HG03354 (cell line): Measurements from ENCODE around the gene RIOK3.

ENCODE experiments used
- ATAC-seq: cut with Tn5 transposase; IDR thresholded peaks from one replicate; pipeline ENCODE4 v1.9.1; 2021; ENCODE audit warnings: mild to moderate bottlenecking; ENCODE audit not compliant: unreplicated experiment, poor library complexity, severe bottlenecking

Gene RIOK3, protein sequence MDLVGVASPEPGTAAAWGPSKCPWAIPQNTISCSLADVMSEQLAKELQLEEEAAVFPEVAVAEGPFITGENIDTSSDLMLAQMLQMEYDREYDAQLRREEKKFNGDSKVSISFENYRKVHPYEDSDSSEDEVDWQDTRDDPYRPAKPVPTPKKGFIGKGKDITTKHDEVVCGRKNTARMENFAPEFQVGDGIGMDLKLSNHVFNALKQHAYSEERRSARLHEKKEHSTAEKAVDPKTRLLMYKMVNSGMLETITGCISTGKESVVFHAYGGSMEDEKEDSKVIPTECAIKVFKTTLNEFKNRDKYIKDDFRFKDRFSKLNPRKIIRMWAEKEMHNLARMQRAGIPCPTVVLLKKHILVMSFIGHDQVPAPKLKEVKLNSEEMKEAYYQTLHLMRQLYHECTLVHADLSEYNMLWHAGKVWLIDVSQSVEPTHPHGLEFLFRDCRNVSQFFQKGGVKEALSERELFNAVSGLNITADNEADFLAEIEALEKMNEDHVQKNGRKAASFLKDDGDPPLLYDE

DNA sequence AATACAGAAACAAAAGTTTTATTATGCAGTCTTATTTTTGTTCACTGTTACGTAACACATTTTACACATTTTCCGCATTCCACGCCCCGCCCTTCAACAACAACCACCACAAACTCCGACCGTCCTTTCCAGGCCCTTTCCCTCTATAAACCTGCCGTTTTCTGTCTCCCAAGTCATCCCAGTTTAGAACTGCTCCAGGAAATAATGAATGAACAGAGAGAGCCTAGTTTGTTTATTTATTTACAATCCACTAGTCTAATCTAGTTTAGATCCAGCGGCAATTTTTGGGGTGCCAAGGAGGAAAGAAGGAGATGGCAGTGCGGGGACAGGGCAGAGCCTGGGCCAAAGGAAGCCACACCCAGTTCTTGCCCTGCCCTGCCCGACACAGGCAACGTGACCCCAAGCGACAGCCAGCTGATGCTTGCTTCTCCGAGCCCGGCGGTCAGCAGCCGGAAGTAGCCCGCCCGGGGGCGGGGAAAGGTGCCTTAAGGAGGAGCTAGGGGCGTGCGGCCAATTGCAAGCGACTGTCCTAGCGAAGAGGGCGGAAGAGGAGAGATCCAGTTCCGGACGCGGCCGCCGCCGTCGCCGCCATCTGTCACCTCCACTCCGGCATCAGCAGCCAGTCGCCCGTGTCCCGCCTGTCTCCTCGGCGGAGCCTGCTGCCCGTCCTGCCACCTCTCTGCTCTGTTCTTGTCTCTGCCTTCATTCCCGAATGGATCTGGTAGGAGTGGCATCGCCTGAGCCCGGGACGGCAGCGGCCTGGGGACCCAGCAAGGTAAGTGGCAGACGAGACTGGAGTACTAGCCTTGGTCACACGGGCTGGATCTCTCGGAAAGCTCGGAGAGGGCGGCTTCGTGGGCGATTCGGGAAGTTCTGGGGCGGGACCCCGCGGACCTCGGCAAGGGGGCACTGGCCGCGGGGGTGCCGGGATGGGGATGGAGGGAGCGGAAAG lies at the start of gene RIOK3:
TSS of gene RIOK3 (plus strand) at position 560 of the 952 bp plus-strand sequence. CDS start at position 713, 153 bp downstream.
- peak; percentile 97 for ATAC-seq

DNA sequence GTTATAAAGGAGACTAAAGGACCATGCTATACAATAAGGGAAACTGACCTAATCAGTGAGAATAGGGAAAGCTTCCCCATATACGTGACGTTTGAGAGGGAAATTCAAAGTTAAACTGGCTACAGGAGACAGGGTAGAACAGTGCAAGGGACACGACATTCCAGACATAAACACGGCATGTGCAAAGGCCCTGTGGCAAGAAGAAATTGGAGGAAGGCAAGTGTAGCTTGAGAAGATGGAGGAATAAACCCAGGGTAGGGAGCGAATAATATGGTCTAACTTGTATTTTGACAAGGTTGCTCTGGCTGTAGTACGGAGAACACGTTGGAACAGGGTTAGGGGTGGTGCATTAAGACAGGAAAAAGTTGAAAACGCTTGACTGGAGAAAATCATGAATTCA lies 49.8 kb upstream of the RIOK3 start:
- ATAC-seq: no peak

DNA sequence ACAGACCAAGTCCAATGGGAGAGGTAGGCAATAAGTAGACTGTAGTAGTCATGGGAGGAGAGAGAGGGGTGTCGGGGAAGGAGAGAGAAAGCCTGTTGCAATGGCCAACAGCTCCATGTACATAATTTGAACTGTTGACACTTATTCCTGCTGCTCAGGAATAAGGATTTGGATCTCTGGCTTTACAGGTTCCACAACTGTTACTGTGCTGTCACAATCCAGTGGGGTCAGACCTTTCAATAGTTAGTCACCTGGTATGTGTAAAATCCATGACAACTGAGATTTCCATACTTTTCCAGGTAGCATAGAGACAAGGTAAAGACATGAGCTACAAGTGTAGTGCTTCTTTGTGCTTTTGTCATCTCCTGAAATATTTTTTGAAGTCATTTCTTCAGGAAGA lies 47.5 kb upstream of the RIOK3 start:
- no peak for ATAC-seq

DNA sequence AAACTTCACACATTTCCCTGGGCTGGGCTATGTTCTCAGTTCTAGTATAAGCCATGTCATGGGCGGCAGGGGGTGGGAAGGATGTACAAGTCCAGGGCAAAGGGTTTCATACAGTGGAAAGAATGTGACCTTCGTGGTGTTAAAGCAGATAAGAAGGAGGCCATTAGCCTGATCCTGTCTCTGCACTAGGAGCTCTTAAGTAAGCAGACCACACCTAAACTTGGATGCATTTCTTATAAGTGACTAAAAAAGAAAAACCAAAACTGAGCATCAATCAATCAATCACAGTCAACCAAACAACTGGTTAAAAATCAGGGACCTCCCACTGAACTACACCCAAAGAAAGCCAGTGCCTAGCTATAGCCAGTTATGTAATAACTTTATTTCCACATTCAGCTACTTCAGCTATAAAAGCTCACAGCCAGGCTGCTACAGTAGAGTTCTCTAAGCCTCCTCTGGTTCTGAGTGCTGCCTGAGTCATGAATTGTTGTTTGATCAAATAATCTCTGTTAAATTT lies 46.8 kb upstream of the RIOK3 start:
- no peak for ATAC-seq

DNA sequence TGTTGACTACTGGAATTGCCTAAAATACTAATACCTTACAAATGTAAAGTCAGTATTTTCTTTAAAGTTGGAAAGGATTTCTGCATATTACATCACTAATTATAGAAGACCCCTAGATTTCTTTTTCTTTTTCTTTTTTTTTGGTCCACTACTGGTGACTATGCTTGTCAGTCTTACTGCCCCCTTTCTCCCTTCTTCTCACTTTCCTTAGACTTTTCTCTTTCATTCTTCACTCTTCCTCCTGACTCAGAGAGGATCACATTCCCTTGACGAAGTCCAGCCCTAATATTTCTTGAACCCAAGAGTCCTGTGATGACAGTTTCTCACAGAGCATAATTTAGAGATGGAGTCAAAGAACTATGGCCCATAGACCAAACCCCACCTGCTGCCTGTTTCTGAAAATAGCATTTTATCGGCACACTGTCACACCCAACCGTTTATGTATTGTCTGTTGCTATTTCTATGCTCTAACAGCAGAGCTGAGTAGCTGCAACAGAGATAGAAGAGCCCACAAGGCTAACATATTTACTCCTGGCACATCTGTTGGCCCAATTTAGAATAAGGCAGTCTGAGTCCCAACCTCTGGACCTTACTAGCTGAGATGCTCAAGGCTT lies 40.6 kb upstream of the RIOK3 start:
- ATAC-seq: no peak

DNA sequence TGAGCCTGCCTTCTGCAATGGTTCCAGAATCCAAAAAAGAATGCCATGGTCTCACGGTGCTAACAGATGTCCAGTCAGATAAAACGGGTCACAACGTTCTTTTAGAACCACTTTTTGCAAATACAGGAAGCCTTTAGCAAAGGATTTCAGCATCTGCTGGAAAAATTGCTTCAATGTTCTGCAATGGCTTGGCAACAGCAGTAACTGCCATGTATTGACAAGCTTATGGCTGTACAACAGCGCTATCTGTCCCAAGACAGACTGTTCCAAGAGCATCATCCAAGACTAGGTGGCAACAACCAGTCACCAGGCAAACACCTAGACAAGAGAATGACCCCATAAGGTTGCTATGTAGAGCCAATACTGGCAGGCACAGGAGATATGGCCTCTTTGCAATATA lies 37.6 kb upstream of the RIOK3 start:
- no peak for ATAC-seq

DNA sequence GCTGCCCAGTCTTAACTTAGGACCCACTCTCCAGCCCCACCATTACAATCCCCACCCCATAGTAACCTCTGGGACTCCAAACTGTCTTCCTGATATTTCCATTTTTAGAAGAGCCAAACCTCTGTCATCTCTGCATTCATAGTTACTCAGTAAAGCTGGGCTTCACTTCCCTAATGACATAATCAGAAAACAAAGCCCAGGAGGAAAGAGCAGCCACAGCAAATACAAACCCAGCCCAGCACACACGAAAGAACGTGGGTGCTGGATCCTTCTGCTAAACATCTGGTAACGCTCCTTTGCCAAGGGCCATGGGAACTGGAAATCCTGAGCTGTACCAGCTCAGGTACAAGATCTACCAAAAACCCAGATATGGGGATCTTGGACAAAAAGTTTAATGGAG lies 36.8 kb upstream of the RIOK3 start:
- ATAC-seq: no peak

DNA sequence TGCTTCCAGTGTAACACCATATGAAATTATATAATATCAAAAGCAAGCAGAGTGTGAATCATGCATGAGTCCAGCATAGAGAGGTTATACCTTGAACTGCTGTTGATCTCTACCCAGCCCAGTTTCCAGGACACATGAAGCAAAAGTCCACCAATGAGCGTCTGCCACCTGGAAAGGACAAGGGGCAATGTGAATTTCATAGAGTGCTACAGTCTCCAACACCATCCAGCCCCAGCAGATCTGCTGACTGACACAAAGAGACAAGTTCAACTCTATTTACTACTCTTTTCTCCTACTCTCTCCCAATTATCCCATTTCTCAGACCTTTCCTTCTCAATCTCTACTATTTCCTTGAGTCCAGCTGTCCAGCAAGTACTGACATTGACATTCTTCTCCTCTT lies 31.8 kb upstream of the RIOK3 start:
- ATAC-seq: no peak

DNA sequence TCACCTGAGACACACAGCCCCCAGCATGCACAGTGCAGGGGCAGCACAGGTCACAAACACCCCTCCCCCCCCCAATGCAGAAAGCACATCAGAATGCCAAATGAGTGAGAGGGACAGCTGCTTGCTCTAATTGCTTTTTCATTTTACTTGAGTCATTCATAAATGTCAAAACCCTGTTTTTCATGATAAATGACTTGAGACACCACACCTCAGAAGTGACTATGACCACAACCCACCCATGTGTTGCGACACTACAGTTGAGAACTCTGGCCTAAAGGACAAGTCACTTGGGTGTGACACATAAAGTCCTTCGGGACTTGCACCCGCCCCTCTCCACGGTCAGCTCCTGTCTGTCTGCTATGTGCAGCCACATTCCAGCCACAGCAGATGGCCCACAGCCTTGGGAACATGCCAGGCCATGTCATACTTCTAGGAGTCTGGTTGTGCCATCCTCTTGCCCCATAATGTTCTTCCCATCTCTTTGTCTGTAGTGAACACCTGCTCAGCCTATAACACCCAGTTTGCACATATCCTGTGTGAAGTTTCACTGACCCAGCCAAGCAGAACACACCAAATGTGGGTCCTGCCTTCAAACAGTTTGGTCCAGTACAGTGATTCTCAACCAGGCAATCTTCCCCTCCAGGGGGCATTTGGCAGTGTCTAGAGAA lies 30.2 kb upstream of the RIOK3 start:
- peak; percentile 92 for ATAC-seq

DNA sequence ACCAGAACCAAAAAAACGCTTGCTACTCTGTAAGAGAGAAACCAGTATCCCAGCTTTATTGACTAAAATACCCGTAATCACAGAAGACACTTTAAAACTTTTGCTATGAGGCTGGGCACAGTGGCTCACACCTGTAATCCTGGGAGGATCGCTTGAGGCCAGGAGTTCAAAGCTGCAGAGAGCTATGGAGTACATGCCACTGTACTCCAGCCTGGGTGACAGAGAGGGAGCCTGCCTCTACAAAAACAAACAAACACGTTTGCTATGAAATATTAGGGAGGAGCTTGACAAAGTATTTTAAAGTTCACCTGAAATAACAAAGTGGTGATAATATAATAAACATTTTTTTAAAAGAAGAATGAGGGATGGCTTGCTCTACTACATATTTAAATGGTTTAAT lies 28.5 kb upstream of the RIOK3 start:
- no peak for ATAC-seq

DNA sequence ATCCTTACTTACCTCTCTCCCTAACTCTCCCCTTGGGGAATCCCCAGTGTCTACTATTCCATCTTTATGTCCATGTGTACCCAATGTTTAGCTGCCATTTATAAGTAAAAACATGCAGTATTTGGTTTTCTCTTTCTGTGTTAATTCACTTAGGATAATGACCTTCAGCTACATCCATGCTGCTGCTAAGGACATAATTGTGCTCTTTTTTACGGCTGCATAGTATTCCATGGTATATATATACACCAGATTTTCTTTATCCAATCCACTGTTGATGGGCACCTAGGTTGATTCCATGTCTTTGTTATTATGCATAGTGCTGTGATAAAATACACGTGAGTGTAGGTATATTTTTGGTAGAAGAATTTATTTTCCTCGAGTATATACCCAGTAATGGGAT lies 24.3 kb upstream of the RIOK3 start:
- ATAC-seq: no peak

DNA sequence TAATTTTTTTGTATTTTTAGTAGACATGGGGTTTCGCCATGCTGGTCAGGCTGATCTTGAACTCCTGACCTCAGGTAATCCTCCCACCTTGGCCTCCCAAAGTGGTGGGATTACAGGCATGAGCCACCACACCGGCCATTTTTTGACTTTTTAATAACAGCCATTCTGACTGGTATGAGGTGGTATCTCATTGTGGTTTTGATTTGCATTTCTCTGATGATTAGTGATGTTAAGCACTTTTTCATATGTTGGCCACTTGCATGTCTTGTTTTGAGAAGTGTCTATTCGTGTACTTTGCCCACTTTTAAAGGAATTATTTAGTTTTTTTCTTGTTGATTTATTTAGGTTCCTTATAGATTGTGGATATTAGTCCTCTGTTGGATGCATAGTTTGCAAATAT lies 23.5 kb upstream of the RIOK3 start:
- ATAC-seq: peak; percentile 45

DNA sequence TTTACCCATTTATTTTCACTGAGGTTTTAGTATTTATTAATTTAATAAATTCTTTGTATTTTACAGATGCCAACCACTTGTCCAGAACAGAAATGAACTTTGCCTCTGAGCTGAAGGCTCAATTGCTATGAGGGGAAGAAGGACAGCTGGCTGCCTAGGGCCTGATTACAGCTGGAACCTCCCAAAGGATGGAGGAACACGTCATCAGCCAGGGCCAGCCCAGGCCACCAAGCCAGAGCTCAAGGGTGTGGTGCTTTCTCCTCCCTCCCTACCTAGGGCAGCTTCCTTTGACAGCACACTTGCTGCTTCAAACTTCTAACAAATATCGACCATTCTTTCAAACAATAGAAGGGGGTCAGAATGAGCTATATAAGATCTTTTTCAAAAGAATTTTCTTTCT lies 19.7 kb upstream of the RIOK3 start:
- ATAC-seq: no peak

DNA sequence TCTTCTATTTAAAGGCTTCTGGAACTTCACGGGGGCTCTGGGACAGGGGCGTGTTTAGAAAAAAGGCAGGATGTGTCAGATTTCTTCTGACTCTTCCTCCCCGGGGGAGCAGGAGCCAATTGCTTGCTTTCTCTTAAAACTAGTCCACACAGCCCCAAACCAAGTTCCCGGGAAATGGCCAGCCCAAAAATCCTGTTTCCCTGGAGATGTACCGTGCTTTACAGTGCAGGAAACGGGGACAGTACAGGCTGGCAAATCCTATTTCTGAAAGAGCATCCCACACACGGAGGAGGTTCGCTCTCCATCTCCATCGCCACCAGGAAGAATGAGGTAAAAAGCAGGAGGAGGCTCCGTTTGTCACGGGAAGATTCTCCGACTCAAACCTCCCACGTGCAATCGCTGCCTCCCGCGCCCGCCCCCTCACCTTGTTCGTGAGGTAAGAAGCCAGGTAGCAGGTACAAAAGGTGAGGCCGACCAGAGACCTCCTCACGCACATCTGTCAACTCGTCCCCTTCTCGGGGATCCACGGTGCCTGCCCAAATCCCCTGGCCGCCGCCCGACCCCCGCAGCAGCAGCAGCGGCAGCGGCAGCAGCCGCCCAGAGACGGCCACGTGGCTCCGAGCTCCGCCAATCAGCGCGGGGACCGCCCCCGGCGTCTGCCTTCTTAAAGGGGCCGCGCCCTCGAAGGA lies 15.6 kb upstream of the RIOK3 start:
- peak; percentile 97 for ATAC-seq

DNA sequence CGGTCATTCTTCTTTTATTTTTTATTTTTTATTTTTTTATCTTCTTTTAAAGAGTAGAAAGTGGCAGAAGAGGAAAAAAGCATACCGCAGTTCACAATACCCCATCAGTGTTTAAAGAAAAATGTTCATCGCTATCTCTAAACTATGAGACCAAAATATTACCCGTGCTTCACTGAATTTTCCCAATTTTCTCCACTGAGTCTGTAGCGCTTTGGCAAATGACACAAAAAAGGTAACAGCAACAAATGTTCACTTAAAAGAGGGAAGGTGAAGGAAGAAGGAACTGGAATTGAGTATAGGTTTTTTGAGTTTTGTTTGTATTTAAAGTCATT lies 15.1 kb upstream of the RIOK3 start:
- ATAC-seq: no peak

DNA sequence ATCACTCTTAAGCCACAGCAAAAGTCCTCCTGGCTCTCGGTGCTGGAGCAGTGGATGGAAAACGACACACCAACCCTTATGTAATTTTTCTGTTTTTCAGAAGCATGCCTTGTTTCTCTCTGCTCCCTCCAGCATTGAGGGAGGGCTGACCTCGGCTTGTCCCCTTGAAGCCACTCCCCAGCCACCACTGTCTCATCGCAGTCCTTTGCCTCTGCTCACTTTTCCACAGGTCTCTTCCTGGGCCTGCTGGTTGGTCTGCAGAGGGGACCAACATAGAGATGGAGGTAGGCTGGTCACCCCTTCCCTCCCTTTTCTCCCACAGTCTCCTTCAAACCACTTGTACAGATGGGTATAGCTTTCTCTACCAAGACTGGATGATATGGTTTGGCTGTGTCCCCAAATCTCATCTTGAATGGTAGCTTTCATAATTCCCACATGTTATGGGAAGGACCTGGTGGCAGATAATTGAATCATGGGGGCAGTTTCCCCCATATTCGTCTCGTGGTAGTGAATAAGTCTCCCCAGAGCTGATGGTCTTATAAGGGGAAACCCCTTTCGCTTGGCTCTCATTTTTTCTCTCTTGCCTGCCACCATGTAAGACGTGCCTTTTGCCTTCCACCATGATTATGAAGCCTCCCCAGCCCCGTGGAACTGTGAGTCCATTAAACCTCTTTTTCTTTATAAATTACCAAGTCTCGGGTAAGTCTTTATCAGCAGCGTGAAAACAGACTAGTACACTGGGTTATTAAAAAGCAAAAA lies 14.3 kb upstream of the RIOK3 start:
- no peak for ATAC-seq

DNA sequence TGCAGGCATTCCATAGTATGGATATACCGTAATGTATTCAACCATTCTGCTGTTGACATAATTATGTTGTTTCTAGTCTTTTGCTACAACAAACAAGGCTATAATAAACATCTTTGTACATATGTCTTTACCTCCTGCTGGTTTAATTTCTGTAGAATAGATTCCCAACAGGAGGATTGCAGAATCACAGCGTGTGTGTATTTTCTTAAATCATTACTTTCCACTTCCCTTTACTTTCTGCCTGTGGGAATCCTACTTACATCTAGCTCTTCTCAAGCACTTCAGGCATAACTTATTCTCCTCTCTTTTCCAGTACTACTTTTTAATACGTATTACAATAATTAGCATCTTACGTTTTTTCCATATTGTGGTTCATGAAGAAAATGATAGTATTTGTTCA lies 13.0 kb upstream of the RIOK3 start:
- no peak for ATAC-seq

DNA sequence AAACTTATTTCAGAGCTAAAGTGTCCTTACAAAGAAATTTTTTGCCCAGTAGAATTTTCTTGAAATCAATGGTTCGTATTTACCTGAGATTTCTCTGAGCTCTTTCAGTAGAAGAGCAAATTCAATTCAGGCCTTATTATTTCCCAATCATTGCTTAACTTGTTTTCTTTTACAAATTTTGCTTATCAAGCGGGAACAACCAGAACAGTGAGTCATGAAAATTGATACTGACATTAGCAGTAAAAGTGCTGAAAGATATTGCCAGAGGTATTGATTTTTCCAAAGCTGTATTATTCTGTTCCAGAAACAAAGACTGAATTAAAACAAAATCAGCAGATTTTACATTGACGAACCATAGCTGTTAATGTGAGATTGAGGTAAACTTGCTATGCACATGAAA lies 10.1 kb upstream of the RIOK3 start:
- no peak for ATAC-seq
